ENCODE data around the gene PRR9. TPM values are rescaled to one million over a fixed set of nuclear protein-coding genes. Genes with fewer than 3 reads are reported as not detected.

Gene PRR9
- not detected in 2 replicates for total RNA-seq

GRCh38 chr1:153217212-153217611 lies at the start of gene PRR9:
TSS of gene PRR9 (plus strand) at chr1:153217584. CDS start at chr1:153218145, 561 bp downstream.

GRCh38 chr1:153203130-153203529 lies 14.3 kb upstream of the PRR9 start, which contains the start of gene LELP1:
TSS of gene LELP1 (plus strand) at chr1:153203430. CDS start at chr1:153204708, 1,278 bp downstream.

GRCh38 chr1:153259387-153259786 lies 42.0 kb downstream of the PRR9 start, which contains the start of gene LORICRIN:
TSS of gene LORICRIN (plus strand) at chr1:153259687. CDS start at chr1:153260950, 1,263 bp downstream.

Other genes with a start within 250 kb of the PRR9 start
- not detected in 2 replicates for gene SPRR4, start 246.9 kb upstream of the PRR9 start, total RNA-seq
- gene SPRR1A, start 233.5 kb upstream of the PRR9 start, total RNA-seq = not detected in 2 replicates
- gene SPRR3, start 215.8 kb upstream of the PRR9 start, total RNA-seq = not detected in 2 replicates
- not detected in 2 replicates for gene SPRR1B, start 186.4 kb upstream of the PRR9 start, total RNA-seq
- gene SPRR2D, start 176.5 kb upstream of the PRR9 start, total RNA-seq = not detected in 2 replicates
- gene SPRR2A, start 160.1 kb upstream of the PRR9 start, total RNA-seq = not detected in 2 replicates
- gene SPRR2B, start 146.0 kb upstream of the PRR9 start, total RNA-seq = not detected in 2 replicates
- gene SPRR2E, start 123.1 kb upstream of the PRR9 start, total RNA-seq = not detected in 2 replicates
- not detected in 2 replicates for gene SPRR2F, start 104.1 kb upstream of the PRR9 start, total RNA-seq
- not detected in 2 replicates for gene SPRR2G, start 66.7 kb upstream of the PRR9 start, total RNA-seq
- not detected in 2 replicates for gene LELP1, start 14.2 kb upstream of the PRR9 start, total RNA-seq
- not detected in 2 replicates for gene LORICRIN, start 42.1 kb downstream of the PRR9 start, total RNA-seq
- not detected in 2 replicates for gene PGLYRP3, start 95.4 kb downstream of the PRR9 start, total RNA-seq
- gene PGLYRP4, start 131.3 kb downstream of the PRR9 start, total RNA-seq = not detected in 2 replicates
- not detected in 2 replicates for gene S100A9, start 140.3 kb downstream of the PRR9 start, total RNA-seq
- not detected in 2 replicates for gene S100A12, start 158.0 kb downstream of the PRR9 start, total RNA-seq
- gene S100A8, start 173.5 kb downstream of the PRR9 start, total RNA-seq = not detected in 2 replicates
- not detected in 2 replicates for gene S100A7A, start 198.9 kb downstream of the PRR9 start, total RNA-seq
- gene S100A7, start 243.1 kb downstream of the PRR9 start, total RNA-seq = not detected in 2 replicates